HG03196 (cell line): ENCODE data around the gene TSHR.

Experiments
- ATAC-seq: cut with Tn5 transposase; IDR thresholded peaks from one replicate; pipeline ENCODE4 v1.9.1; 2021; ENCODE audit not compliant: unreplicated experiment

TSHR gene

DNA sequence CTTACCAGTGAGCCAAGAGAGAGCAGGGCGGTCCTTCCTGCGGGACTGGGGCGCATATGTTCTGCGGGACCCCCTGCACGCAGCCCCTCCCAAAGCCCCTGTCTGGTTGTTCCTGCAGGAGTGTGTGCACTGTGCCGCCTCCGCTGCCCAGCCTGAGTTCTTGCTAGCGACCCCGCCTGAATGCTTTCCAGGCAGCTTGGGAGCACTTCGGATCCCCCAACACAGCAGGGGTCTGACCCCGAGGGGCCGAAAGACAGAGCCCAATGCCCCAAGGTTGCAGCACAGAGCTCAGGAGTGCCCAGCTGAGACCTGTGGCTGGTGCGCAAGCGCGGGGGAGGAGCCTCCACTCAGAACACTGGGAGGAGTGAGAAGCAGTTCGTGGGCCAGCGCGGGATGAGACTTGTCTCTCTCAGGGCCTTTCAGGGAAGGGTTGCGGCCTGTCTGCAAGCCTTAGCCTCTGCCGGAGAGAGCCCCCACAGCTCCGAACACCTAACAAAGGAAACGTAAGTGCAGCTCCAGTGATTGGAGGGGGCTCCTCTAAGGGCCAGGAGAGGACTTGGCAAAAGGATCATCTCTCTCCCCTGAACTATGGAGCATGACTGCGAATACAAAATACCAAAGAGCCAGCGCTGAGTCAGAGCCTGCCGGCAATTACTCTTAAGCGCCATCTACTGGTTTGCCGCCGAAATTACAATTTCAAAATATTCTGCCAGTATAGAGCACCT lies 214.8 kb downstream of the TSHR start:
- peak; percentile 97 for ATAC-seq

DNA sequence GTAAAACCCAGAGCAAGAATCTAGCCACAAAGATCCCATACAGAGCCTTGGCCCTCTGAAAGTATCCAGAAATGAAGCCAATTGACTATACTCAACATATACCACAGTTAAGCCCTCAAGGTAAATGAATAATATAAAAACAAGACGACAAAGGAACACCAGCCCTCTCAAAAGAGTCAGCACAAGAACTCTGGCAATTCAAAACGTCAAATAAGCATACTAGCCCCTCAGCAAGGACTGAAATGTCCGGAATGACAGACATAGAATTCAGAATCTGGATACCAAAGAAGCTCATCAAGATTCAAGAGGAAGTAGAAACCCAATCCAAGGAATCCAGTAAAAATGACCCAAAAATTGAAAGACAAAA lies 215.4 kb downstream of the TSHR start:
- ATAC-seq = no peak

DNA sequence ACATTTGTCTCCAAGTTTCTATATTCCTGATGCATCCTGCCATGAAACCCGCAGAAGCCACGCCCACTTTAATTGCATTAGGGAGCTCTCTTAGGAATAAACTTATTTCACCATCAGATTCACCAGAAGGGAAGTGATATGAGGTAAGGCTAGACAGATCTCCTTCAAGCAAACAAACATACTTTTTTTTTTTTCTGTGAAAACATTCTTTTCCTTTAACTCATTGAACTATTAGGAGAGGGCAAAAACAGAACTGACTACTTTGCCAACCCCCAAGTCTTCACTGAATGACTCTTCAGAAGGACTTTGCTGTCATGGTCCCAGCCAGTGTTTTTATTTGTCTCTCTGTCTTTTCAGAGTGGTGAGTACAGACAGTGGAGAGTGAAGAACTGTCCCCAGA lies 216.9 kb downstream of the TSHR start:
- no peak for ATAC-seq

DNA sequence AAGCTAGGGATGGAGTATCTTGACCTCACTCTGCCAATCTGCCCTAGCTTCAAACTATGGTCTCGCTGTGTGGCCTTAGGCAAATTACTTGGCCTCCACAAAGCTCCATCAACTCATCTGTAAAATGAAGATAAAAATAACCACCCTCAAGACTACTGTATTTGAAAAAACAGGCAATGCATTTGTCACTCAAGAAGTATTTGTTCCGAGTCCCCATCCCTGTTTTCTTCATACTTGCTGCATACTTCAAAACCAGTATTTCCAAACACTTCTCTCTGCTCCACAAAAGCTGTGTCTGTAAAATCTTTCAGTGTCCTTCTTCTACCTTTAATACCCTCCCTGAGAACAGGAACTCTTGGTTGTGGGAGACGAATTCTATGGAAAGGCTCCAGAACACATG lies 217.5 kb downstream of the TSHR start:
- no peak for ATAC-seq

DNA sequence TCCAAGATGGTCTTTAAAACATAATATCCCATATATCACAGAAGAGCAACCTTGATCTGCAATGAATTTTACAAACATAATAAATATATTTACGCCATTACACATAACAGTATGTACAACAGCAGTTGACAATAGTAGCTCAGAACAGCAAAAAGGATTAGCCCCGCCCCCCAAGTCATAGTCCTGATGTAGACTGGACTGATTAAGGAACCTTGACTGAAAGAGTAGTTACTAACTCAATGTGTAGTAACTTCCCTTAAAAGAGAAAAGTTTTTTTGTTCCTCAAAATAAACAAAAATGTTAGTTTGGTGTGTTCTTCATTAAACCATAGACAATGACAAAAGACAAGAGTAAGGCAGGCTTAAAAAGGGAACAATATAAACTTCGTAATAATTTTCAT lies 220.8 kb downstream of the TSHR start:
- no peak for ATAC-seq

DNA sequence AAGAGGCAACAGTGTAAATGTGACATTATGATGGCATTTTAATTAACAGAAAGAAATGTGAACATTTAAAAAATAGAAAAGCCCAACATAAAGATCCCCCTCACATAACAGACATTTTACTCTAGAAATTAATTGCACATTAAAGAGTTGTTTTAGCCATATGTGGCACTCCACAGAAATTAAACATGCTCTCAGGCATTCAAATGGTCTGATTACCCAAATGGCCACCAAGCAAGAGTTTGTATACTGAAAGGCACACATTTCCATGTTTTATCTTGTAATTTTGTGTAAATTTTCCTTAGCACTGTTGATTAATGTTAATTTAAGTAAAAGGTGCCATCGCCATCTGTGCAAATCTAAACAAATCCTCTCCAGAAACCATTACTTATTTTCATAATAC lies 221.8 kb downstream of the TSHR start:
- ATAC-seq = no peak

DNA sequence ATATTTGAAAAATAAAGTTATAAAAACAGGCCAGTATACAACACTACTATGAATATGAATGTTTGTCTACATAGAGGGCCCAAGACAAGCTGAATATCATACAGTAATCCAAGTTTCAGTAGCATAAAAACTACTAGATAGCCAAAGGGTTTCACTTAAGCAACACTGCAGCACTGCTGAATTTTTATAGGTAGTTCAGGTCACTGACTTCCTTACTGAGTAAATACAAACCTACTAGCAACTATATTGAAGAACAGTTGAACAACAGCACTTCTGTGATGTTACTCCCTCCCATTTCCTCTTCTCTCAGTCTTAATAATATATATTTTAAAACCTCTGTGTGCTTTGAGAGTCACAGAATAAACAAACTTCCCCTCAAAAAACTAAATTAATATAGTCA lies 222.6 kb downstream of the TSHR start:
- ATAC-seq = no peak

DNA sequence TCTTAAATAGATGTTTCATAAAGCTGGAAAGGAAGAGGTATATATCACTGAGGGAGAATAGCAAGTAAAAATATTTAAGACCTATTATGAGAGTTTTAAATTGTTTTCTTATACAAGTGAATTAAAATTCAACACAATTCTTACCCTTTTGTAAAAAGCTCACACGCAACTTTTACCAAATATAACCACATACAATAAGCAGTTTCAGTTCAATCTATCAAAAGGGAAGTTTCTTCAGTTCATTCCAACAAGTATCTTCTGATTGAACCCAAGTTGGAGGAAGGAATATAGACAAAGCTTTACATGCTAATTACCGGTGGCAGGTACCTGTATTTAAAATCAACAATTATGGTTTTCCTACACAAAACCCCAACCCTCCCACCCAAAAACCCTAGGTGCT lies 224.2 kb downstream of the TSHR start:
- ATAC-seq = no peak

DNA sequence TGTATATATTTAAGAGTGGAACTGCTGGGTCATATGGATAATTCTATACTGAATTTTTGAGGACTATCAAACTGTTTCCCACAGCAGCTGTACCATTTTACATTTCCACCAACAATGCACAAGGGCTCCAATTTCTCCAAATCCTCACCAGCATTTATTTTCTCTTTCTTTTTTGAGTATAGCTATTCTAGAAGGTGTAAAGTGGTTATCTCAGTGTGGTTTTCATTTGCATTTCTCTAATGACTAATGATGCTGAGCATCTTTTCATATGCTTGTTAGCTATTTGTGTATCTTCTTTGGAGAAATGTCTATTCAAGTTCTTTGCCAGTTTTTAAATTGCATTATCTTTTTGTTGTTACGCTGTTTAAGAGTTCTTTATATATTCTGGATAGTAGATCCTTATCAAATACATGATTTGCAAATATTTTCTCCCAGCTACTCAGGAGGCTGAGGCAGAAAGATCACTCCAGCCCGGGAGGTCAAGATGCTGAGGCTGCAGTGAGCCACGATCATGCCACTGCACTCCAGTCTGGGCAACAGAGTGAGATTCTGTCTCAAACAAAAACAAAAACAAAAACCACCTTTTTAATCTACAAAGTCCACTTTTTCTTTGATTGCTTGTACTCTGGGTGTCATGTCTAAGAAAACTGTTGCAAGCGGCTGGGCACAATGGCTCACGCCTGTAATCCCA lies 232.6 kb downstream of the TSHR start:
- ATAC-seq = peak; percentile 82

DNA sequence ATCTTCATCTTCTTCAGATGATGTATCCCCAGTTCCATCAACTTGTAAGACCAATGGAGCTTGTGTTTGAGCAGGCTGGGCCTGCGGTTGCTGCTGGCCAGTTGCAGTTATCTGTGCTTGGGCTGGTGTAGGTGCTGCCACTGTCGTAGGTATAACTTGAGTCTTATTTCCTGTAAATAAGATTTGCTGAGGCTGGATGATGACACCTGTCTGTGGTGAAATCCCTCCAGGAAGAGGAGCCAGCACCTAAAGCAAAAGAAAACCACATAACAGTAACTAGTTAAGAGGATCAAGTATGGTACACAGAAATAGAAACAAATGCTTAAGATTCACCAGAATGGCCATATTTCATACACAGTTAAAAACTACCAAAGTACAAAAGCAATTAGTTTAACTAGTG lies 237.2 kb downstream of the TSHR start:
- ATAC-seq = no peak

DNA sequence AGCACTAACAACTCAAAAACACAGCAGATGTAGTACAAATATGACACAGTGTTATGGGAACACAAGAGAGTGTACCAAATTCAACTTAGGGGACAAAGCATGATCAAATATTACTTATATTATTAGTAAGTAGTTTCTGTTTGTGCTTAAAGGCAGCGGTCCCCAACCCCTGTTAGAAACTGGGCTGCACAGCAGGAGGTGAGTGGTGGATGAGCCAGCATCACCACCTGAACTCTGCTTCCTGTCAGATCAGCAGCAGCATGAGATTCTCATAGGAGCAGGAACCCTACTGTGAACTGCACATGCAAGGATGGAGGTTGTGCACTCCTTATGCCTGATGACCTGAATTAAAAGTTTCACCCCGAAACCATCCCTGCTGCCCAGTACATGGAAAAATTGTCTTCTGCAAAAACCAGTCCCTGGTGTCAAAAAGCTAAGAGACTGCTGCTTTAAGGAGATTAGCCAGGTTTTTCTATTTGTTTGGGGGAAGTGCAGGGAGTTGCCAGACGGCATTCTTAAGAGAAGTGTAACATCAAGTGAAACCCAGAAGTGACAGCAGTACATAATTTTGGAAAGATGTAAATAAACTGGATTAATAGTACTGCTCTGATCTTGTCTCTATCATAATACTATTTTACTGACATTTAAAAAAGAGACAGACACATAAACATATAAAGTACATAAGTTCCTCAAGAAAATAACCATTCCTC lies 238.7 kb downstream of the TSHR start:
- no peak for ATAC-seq
